Renal cortical epithelial cell (primary cell): ENCODE measurements around the gene SCLT1. TPM values are rescaled to one million over a fixed set of nuclear protein-coding genes. Genes with fewer than 3 reads are reported as not detected.
"Not testable (repeated sequence)": the region's sequence is repeated elsewhere in the genome, so short reads cannot be mapped to it uniquely, and the experiment has no call there.

Experiments used
- DNase-seq: peaks from one replicate; pipeline ENCODE4 v3.0.0-alpha.2; 2011; ENCODE audit warnings: low read depth
- total RNA-seq: library from RNA; depleted of rRNA; stranded (reverse); fragments of >200 nt; gene quantifications from 2 replicates; pipeline ENCODE4 v1.2.3, GENCODE V29; 2014

Gene SCLT1
- total RNA-seq, 1 donor from 2014 or later: 11.1 TPM

GRCh38 chr4:129077326-129077725, 16.0 kb downstream of the SCLT1 start:
- DNase-seq: no peak

GRCh38 chr4:129069537-129069936, 23.8 kb downstream of the SCLT1 start:
- DNase-seq: not testable (repeated sequence)

- DNase-seq: no peak
Observed at GRCh38 chr4:129064717-129065116, 28.6 kb downstream of the SCLT1 start.

GRCh38 chr4:129063640-129064039, 29.7 kb downstream of the SCLT1 start:
- DNase-seq: no peak

- DNase-seq: no peak
Observed at GRCh38 chr4:129062580-129062979, 30.8 kb downstream of the SCLT1 start.

GRCh38 chr4:129059028-129059427, 34.3 kb downstream of the SCLT1 start:
- no peak for DNase-seq

GRCh38 chr4:129046055-129046959, 47.0 kb downstream of the SCLT1 start:
- DNase-seq: no peak

GRCh38 chr4:129043523-129043922, 49.8 kb downstream of the SCLT1 start:
- DNase-seq: peak; percentile 15

- no peak for DNase-seq
Observed at GRCh38 chr4:129040471-129040870, 52.9 kb downstream of the SCLT1 start.

- no peak for DNase-seq
Observed at GRCh38 chr4:129037093-129037492, 56.2 kb downstream of the SCLT1 start.

GRCh38 chr4:129014566-129015509, 78.5 kb downstream of the SCLT1 start:
- DNase-seq: no peak

- no peak for DNase-seq
Observed at GRCh38 chr4:129008096-129008495, 85.2 kb downstream of the SCLT1 start.

GRCh38 chr4:128986908-128987307, 106.4 kb downstream of the SCLT1 start:
- no peak for DNase-seq

- DNase-seq: no peak
Observed at GRCh38 chr4:128986019-128986418, 107.3 kb downstream of the SCLT1 start.

GRCh38 chr4:128983771-128984485, 109.4 kb downstream of the SCLT1 start:
- DNase-seq: no peak

- DNase-seq: no peak
Observed at GRCh38 chr4:128981377-128981776, 112.0 kb downstream of the SCLT1 start.

GRCh38 chr4:128980816-128981326, 112.5 kb downstream of the SCLT1 start:
- no peak for DNase-seq

GRCh38 chr4:128979934-128980333, 113.4 kb downstream of the SCLT1 start:
- peak; percentile 88 for DNase-seq

GRCh38 chr4:128978985-128979384, 114.4 kb downstream of the SCLT1 start:
- no peak for DNase-seq

GRCh38 chr4:128974136-128974581, 119.2 kb downstream of the SCLT1 start:
- no peak for DNase-seq

GRCh38 chr4:128973384-128973783, 120.0 kb downstream of the SCLT1 start:
- no peak for DNase-seq

GRCh38 chr4:128961405-128961804, 131.9 kb downstream of the SCLT1 start:
- DNase-seq: no peak
